Activated CD8-positive, alpha-beta memory T cell treated with anti-CD3 and anti-CD28 coated beads for 4 hours (primary cell): ENCODE data around the gene NSMCE1.
A peak's percentile ranks its signal among the peaks of the same experiment; 100 is the strongest.
"Not testable (repeated sequence)": the region's sequence is repeated elsewhere in the genome, so short reads cannot be mapped to it uniquely, and the experiment has no call there.

Experiments used
- DNase-seq, 2 donors: peaks; one replicate each; pipeline ENCODE4 v3.0.0-alpha.2; 2020; ENCODE audit warnings: low read depth in 2 of 2

NSMCE1 gene

DNA sequence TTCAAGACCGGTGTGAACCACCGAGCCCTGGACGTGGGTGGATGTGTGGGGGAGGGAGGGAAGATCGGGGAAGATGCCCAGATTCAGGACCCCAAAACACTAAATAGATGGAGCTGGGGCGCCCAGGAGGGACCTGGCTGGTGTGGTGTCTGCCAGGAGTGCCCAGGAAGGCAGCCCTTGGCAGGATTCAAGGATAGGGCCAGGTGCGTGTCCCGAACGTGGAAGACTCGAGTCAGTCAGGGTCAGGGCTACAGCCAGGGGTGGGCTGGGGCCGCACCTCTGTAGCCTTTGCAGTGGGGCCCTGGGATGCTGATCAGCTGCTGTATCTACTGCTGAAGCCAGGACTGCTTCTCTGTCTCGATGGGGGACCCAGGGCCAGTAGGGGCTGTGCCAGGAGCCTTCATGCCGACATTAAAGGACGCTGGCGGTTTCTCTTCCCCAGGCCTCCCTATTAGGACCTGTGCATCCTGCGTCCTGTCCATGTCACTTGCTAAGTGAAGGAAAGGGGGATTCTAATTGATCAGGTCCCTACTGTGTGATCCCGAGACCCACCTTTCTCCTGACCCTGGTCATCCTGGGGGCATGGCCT lies 52.2 kb downstream of the NSMCE1 start:
- no peak for DNase-seq

DNA sequence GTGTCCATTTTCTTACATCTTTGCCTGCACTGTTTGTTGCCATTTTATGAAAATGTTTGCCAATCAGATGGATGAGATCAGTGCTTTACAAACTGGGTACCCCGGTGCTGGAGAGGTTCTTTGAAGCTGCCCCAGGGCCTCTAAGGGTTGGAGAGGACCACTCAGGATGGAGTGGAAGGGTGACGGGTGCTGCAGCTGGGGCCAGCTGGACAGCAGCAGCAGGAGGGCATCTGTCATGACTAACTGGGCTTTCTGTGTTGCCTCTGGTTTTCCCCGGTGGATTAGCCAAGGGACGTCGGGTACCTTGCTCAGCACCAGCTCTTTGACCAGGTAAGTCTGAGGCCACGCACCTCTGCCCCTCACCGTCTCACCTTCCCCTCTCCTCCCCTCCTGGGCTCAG lies 52.9 kb downstream of the NSMCE1 start:
- no peak for DNase-seq

DNA sequence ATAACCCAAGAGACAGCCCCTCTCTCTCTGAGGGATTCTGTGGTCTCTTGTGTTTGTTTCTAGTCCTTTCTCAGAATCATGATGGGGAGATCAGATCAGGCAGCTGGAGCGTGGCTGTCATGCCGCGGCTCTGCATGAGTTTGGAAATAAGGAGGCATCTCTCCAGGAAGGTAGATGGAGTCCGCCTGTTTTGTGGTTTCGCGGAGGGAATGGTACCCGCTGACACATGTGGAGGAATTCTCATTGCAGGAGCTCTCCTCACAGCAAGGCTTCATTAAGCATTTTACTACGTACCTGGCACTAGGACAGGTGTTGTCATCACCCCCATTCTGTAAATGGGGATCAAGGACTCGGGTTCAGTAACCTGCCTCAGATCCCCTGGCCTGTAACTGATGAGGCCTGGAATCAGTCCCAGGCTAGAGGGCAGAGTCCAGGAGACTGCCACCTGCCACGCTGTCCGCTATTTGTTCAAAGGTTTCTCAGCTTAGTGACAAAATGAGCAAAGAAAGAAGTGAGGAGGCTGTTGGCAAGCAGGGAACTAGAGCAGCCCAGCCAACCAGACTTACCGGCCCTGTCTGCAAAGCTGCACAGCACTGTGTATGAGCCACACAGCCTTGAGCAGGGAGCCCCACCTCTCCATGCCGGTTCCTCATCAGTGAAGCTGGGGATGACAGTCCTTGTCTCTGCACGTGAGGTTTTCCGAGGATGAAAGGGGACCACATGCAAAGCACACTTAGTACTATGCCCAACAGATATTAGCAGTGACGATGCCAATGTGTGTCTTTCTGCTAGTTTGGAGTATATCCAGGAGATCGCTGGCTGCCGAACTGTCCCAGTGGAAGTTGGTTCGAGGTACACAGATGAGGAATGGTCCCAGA lies 54.2 kb downstream of the NSMCE1 start:
- DNase-seq, result no peak

DNA sequence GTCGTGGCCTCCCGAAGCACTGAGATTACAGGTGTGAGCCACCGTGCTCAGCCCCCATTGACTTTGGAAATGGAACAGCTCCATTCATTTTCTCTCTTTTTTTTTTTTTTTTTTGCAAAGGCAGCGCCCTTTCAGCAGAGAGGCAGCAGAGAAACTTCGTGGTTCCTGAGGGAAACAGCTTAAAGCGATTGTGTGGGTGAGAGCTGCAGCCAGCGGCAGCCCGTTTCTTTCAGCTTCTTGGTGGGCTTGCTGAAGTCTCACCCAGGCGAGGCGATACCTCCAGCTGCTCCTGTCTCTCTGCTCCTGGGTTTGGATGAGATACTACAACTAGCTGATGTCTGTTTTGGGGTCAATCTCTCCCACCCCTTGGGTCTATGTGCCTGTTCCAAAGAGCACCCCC lies 57.5 kb downstream of the NSMCE1 start:
- DNase-seq, result no peak

DNA sequence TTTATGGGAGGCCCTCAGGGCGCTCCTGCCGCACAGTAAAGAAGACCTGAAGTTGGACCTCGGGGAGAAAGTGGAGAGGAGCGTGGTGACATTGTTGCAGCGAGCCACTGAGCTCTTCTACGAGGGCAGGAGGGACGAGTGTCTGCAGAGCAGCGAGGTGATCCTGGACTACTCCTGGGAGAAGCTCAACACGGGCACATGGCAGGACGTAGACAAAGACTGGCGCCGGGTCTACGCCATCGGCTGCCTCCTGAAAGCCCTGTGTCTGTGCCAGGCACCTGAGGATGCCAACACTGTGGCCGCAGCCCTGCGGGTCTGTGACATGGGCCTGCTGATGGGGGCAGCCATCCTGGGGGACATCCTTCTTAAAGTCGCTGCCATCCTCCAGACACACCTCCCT lies 58.4 kb downstream of the NSMCE1 start:
- DNase-seq, result no peak

DNA sequence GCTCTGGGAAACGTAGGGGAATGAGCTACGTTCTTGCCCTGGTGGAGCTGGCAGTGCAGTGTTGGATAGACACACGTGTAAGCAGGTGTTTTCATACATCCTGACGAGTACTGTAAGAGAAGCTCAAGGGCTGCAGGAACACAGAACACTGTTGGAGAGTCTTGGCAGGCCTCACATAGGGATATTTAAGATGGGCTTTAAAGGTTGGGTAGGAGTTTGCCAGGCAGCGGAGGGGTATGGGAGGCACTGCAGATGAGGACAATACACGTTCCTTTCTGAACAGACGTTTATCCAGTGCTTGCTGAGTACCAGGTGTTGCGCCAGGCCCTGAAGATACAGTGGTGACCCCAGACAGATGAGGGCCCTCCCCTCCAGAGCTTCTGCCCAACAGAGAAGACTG lies 59.0 kb downstream of the NSMCE1 start:
- no peak for DNase-seq

DNA sequence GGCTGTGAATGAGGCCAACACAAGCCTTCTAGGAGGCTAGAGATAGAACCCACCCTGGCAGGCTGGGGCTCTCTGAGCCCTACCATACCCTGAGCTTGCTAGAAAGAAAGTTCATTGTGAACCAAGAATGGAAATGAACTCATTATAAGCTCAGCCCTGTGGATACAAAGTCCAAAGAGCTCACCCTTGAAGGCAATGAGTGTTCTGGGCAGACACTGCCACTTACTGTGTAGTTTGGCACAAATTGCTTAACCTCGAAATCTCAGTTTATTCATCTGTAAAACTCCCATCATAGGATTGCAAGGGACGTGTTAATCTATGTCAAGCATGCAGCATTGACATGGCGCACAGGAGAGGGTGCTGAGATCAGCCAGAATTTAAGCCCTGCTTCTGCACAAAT lies 59.8 kb downstream of the NSMCE1 start:
- no peak for DNase-seq

DNA sequence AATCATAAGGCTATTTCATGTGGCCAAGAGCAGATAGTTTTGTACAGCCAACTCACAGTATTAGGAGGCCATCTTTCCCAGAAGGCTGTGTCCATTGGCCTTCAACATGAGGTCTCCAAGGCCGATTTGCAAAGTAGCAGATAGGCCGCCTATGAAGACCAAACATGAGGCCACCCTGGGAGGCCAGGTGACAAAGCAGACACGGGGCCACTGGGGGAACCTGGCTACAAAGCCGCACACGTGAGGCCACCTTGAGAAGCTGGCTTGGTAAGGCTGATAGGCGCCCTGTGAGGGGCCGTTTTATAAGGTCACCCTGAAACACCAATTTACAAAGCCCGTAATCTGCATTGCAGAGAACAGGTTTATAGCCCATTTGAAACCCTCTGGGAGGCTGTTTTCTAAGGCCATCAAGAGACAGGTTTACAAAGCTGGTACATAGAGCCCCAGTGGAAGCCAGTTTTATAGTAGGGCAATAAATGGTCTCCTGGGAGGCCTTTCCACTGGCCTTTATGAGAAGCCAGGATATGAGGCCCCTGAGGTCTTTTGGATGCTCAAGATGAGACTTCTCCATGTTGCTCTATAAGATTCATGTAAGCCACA lies 60.4 kb downstream of the NSMCE1 start:
- DNase-seq, result no peak

DNA sequence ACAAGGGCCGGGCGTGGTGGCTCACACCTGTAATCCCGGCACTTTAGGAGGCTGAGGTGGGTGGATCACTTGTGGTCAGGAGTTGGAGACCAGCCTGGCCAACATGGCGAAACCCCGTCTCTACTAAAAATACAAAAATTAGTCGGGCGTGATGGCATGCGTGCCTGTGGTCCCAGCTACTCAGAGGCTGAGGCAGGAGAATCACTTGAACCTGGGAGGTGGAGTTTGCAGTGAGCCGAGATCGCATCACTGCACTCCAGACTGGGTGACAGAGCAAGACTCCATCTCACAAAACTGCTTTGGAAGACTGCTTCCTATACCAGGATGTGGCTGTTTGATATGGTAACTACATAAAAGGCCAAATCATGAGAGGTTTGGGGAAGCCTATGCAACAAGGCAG lies 61.5 kb downstream of the NSMCE1 start:
- not testable (repeated sequence) for DNase-seq

DNA sequence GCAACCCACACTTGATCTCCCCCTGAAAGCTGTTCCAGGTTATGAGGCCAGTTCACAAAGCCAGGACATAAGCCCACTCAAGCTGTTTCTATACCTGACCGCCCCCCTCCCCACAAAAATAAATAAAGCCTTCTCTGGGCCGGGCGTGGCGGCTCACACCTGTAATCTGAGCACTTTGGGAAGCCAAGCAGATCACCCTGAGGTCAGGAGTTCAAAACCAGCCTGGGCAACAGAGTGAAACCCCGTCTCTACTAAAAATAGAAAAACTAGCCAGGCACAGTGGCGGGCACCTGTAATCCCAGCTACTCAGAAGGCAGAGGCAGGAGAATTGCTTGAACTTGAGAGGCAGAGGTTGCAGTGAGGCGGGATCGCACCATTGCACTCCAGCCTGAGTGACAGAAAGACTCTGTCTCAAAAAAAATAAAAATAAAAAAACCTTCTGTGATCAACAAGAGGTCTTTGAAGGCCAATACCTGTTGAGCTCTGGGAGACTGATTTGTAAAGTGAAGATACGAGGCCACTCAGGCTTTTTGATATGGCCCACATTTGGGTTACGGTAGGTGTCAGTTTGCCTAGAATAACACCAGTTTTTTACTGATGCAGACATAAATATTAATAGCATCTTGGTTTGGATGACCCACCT lies 63.0 kb downstream of the NSMCE1 start:
- no peak for DNase-seq

DNA sequence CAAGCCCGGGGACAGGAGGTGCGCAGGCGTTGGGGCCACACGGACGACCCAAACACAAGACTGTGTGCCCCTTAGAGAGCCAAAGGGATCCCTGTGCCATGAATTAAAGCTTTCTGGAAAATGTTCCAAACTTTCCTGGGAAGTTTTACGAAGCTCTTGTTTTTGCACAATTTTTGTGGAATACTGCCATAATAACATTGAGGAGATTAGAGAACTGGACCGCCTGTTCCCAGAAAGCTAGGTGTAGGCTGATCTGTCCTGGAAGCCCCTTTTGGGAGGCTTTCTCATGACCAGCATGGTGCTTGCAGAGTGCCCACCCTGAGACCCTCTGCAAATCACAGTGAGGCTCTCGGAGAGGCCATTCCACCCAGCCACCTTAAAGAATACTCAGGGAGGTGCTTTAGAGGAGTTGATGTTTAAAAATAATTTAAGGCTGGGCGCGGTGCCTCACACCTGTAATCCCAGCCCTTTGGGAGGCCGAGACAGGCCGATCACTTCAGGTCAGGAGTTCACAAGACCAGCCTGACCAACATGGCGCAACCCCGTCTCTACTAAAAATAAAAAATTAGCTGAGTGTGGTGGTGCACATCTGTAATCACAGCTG lies 64.2 kb downstream of the NSMCE1 start:
- DNase-seq, result no peak

DNA sequence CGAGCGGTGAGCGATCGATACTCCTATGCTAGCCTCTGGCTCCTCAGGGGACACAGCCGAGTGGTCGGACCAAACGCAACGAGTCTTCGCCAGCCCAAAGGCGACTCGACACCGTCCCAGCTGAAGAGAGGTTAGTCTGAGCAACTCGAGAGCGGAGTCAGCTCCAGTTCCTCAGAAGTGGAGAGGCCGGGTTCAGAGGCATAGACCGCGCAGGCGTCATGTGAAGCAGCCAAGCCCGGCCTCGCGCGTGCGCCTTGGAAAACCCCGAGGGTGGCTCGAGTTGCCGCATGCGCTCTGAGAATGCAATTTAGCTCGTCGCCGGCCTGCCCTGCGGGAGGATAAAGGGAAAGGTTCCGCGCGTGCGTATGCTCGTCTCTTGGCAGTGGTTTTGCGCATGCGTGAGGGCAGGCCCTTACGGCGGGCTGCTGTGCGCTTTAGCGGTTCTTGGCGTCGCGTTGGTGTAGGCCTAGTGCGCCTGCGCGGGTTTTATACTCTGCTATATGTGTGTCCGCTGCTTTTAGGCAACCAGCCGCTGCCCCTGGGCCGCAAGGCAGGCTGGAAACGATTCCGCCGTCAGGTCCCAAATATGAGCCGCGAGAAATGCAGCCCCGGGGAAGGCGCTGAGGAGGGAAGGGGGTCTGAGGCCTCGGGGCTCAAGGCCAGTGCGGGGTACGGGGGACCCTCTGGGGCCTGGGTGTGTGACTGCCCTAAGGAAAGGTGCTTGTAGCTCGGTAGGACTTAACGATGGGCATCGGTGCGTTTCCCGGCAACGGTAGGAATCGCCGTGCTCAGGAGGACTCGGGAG lies 64.9 kb downstream of the NSMCE1 start, which contains the start of gene KDM8:
Gene KDM8, plus strand, starts transcription at position 20 of the 805 bp plus-strand sequence. CDS start 6,598 bp downstream, outside the sequence.
- peak; percentile 99 to 100 for DNase-seq

DNA sequence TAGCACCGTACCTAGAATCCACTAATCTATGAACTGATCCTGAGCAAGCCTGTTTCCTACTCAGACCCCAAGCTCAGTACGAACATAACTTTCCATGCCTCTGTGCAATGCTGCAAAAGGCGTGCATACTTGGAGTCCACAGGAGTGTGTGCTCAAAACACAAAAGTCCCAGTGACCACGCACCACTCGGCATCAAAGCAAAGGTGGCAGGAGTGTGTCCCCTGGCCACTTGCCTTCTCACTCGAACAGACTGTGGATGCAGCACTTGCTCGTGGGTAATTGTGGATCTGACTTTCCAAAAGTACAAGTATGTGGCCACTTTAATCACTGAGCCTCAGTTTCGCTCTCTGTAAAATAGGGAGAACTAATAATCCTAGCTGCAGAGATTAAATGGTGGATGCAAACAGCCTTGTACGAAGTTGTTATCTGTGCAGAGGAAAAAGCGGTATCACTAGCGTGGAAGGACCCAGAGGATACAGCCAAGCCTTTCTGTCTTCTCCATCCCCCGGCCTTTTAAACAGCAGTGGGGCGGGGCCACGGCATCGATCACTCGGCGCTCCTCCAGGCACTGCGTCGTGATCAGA lies 65.6 kb downstream of the NSMCE1 start:
- peak; percentile 78 to 80 for DNase-seq

DNA sequence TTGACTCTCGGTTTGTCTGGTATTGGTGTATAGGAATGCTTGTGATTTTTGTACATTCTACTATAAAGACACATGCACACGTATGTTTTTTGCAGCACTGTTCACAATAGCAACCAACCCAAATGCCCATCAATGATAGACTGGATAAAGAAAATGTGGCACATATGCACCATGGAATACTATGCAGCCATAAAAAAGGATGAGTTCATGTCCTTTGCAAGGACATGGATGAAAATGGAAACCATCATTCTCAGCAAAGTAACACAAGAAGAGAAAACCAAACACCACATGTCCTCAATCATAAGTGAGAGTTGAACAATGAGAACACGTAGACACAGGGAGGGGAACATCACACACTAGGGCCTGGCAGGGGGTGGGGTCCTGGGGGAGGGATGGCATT lies 67.7 kb downstream of the NSMCE1 start:
- DNase-seq, result not testable (repeated sequence)

DNA sequence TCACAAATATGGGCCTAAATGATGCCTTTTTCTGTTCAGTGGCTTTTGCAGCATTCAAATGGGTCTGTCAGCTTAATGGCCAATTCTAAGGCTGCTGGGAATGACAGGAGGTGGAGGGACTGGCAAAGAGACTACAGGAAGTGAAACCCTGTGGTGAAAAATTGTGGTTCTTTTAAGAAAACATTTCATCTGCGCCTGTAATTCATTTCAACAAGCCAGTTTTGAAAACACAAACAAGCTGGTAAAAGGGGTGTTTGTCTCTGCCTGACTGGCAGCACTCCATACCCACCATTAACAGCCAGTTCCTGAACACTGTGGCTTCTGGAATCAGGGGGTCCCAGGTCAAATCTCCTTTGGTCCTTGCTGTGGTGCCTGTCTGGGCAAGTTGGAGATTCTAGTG lies 68.8 kb downstream of the NSMCE1 start:
- no peak for DNase-seq

DNA sequence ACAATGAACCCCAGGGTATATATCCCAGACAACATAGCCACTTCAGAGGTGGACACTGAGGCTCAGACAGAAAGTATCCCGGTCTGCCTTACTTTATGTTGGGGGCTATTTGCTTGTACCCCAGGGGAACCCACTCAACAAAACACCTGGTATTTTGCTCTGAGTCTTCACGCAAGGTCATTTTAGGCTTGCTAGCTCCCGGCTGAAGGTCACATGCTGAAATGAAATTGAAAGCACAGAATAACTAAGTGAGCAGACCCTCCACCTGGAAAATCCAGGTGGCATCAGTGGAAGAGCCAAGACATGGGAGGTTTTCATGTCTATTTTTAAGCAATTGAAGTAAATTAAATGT lies 69.4 kb downstream of the NSMCE1 start:
- no peak for DNase-seq

DNA sequence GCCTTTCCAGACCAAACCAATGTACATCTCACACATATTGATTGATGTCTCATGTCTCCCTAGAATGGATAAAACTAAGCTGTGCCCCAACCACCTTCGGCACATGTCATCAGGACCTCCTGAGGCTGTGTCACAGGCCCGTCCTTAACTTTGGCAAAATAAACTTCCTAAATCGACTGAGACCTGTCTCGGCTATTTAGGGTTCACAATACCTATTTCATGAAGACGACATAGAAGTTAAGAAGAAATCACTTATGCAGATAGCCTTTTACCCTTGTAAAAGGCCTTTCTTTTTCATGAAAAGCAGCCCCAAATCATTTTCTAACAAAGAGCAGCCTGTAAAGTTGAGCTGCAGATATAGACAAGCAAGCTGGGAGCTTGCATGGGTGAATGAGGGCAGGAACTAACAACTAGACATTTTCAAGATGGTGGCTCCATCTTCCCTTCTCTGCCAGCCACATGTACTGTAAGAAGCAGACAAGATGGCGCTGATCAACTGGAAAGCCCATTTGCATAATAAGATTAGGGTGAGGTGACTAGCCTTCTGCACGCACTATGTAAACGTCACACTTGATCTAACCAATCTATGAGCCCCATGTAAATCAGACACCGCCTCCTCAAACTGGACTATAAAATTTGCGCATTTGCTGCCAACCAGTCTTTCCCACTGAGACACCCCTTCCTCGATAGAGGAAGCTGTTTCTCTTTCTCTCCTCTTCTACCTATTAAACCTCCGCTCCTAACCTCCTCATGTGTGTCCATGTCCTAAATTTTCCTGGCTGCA lies 69.9 kb downstream of the NSMCE1 start:
- DNase-seq, result no peak

DNA sequence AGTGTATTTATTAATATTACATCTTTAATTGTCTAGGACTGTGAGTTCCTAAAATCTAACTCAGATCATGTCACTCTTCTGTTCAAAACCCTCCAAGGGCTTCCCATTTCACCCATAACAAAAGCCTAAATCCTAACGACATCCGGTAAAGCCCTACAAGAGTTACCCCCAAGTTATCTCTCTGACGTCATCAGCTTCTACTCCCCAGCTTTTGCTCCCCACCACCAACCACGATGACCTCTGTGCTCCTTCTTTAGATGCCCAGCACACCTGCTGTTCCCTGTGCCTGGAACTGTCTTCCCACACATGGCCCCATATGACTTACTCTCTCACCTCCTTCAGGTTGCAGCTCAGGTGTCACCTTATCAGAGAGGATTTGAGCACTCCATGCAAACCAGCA lies 71.6 kb downstream of the NSMCE1 start:
- DNase-seq, result no peak

DNA sequence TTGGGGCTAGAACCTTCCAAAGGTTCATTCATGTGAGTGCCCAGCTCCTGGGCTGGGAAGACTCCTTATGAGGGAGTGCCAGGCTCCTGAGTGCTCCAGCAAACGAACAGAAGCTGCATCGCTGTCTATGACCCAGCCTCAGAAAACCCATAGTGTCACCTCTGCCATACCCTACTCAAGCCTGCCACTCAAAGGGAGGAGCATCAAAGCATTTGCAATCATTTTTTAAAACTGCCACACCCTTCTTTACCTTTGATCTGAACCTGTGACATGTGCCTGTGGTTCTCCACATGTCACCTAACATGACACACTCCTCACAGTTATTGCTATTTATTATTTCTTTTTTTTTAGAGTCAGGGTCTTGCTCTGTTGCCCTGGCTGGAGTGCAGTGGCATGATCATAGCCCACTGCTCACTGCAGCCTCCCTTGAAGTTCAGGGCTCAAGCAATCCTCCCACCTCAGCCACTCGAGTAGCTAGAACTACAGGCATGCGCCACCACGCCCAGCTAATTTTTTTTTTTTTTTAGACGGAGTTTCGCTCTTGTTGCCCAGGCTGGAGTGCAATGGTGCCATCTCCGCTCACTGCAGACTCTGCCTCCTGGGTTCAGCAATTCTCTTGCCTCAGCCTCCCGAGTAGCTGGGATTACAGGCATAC lies 72.5 kb downstream of the NSMCE1 start:
- peak in 1 of 2 donors; percentile 10 for DNase-seq
